ENCODE results near the gene FHDC1.

FHDC1 gene

DNA sequence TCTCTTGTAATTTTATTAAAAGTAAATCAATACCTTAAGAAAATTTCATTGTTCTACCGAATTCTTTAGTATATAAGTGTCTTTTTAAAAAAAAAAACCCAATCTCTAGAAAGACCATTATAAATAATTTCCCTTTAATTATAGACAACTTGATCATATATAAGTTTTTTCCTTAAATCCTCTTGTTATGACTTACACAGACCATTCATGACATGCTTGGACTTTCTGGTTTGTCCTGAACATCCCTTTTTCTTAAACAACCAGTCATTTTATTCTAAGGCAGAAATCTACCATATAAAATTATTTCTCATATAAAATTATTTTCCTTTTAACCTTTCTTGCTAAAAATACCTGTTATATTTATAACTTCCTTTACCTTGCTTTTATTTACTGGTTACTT is 15.4 kb upstream of the FHDC1 start:
- no peaks in the 10 kb centered on the region for H4K20me1 ChIP-seq (ENCODE audit: insufficient read depth, low read length)
- no peak for TF ChIP-seq EZH2 (IDR thresholded peaks at IDR 0.05; ENCODE audit: borderline replicate concordance, low read length)
- TF ChIP-seq, protein P1, sequence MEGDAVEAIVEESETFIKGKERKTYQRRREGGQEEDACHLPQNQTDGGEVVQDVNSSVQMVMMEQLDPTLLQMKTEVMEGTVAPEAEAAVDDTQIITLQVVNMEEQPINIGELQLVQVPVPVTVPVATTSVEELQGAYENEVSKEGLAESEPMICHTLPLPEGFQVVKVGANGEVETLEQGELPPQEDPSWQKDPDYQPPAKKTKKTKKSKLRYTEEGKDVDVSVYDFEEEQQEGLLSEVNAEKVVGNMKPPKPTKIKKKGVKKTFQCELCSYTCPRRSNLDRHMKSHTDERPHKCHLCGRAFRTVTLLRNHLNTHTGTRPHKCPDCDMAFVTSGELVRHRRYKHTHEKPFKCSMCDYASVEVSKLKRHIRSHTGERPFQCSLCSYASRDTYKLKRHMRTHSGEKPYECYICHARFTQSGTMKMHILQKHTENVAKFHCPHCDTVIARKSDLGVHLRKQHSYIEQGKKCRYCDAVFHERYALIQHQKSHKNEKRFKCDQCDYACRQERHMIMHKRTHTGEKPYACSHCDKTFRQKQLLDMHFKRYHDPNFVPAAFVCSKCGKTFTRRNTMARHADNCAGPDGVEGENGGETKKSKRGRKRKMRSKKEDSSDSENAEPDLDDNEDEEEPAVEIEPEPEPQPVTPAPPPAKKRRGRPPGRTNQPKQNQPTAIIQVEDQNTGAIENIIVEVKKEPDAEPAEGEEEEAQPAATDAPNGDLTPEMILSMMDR (IDR thresholded peaks at IDR 0.05; ENCODE audit: low read length), result no peak

DNA sequence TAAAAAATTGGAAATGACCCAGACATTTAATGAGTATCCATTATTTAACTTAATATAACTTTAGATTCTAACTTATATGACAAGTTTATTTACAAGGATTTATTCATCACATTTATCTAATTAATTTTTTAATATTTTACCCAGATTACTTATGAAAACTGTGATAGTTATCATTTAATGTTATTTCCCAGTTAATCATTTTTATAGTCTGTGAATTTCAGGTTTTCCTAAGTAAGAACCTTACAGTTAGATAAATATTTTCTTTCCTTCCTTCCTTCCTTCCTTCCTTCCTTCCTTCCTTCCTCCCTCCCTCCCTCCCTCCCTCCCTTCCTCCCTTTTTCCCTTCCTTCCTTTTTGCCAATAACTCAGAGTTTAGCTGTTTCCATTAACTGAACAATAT is 14.8 kb upstream of the FHDC1 start:
- no peaks in the 10 kb centered on the region for H3K36me3 ChIP-seq (ENCODE audit: insufficient read depth, low read length)
- no peaks in the 10 kb centered on the region for H3K27me3 ChIP-seq (ENCODE audit: insufficient read depth, low read length)
- H3K9ac ChIP-seq (ENCODE audit: low read length), result no peak overlapping the region
- H2AFZ ChIP-seq (ENCODE audit: low read length), result no peak overlapping the region
- no peaks in the 10 kb centered on the region for H4K20me1 ChIP-seq (ENCODE audit: insufficient read depth, low read length)
- H3K9me2 ChIP-seq (ENCODE audit: low read depth, low read length), result no peaks in the 10 kb centered on the region
- no peaks in the 10 kb centered on the region for H3K79me2 ChIP-seq (ENCODE audit: insufficient read depth, low read length)
- H3K9me3 ChIP-seq (ENCODE audit: low read length), result peaks cover 9% of the 10 kb centered on the region
- H3K4me3 ChIP-seq (ENCODE audit: low read depth, low read length, poor library complexity, severe bottlenecking), result no peak overlapping the region
- no peaks in the 10 kb centered on the region for H3F3A ChIP-seq (ENCODE audit: insufficient read depth, low read length)
- H3K4me1 ChIP-seq (ENCODE audit: insufficient read depth, low read length, severe bottlenecking), result no peaks in the 10 kb centered on the region
- no peak for TF ChIP-seq EZH2 (IDR thresholded peaks at IDR 0.05; ENCODE audit: borderline replicate concordance, low read length)
- TF ChIP-seq, protein P1 (IDR thresholded peaks at IDR 0.05; ENCODE audit: low read length), result no peak
- no peak overlapping the region for H3K4me2 ChIP-seq (ENCODE audit: low read length)
- H3K27ac ChIP-seq (ENCODE audit: low read depth, low read length, poor library complexity, severe bottlenecking), result no peak overlapping the region

More for the DNA sequence above, 15.4 kb upstream of the FHDC1 start:
- no peak overlapping the region for H3K9ac ChIP-seq (ENCODE audit: low read length)
- peaks cover 9% of the 10 kb centered on the region for H3K9me3 ChIP-seq (ENCODE audit: low read length)
- H3K4me3 ChIP-seq (ENCODE audit: low read depth, low read length, poor library complexity, severe bottlenecking), result no peak overlapping the region
- no peaks in the 10 kb centered on the region for H3F3A ChIP-seq (ENCODE audit: insufficient read depth, low read length)
- H3K36me3 ChIP-seq (ENCODE audit: insufficient read depth, low read length), result no peaks in the 10 kb centered on the region
- H3K27ac ChIP-seq (ENCODE audit: low read depth, low read length, poor library complexity, severe bottlenecking), result no peak overlapping the region
- no peaks in the 10 kb centered on the region for H3K27me3 ChIP-seq (ENCODE audit: insufficient read depth, low read length)
- H3K4me1 ChIP-seq (ENCODE audit: insufficient read depth, low read length, severe bottlenecking), result no peaks in the 10 kb centered on the region
- H3K79me2 ChIP-seq (ENCODE audit: insufficient read depth, low read length), result no peaks in the 10 kb centered on the region
- no peak overlapping the region for H3K4me2 ChIP-seq (ENCODE audit: low read length)
- H2AFZ ChIP-seq (ENCODE audit: low read length), result no peak overlapping the region
- no peaks in the 10 kb centered on the region for H3K9me2 ChIP-seq (ENCODE audit: low read depth, low read length)

DNA sequence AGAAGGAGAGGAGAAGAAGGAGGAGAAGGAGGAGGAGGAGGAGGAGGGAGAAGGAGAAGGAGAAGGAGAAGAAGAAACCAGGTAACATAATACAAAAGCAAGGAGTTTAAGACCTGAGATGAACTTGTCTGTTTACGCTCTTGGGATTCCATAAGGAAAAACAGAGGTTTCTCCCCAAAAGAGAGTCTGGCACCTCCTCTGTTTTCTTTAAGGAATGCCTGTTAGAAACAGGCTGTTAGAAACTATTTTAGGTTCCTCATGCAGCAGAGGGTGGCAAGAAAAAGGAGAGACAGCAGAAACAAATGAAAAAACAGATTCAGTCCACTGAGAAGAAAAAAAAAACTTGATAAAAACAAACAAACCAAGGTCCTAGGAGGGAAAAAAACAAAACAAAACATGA is 10.3 kb upstream of the FHDC1 start:
- Histone ChIP-seq H3F3A (ENCODE audit: insufficient read depth, low read length) (no peaks in the 10 kb centered on the region), H3K9me2 (ENCODE audit: low read depth, low read length) (no peaks in the 10 kb centered on the region), H3K4me2 (ENCODE audit: low read length) (no peak overlapping the region), H4K20me1 (ENCODE audit: insufficient read depth, low read length) (no peaks in the 10 kb centered on the region), H3K36me3 (ENCODE audit: insufficient read depth, low read length) (no peaks in the 10 kb centered on the region), H3K27ac (ENCODE audit: low read depth, low read length, poor library complexity, severe bottlenecking) (no peak overlapping the region), H3K4me3 (ENCODE audit: low read depth, low read length, poor library complexity, severe bottlenecking) (no peak overlapping the region), H3K27me3 (ENCODE audit: insufficient read depth, low read length) (no peaks in the 10 kb centered on the region), H3K9ac (ENCODE audit: low read length) (no peak overlapping the region), H3K79me2 (ENCODE audit: insufficient read depth, low read length) (no peaks in the 10 kb centered on the region), H3K9me3 (ENCODE audit: low read length) (no peaks in the 10 kb centered on the region), H2AFZ (ENCODE audit: low read length) (no peak overlapping the region), H3K4me1 (ENCODE audit: insufficient read depth, low read length, severe bottlenecking) (no peaks in the 10 kb centered on the region)
- no peak for TF ChIP-seq EZH2 (IDR thresholded peaks at IDR 0.05; ENCODE audit: borderline replicate concordance, low read length)
- TF ChIP-seq, protein P1 (IDR thresholded peaks at IDR 0.05; ENCODE audit: low read length), result no peak

All from OCI-LY1 (cell line).